Measurements from ENCODE around the gene FOXQ1. TPM values are rescaled to one million over a fixed set of nuclear protein-coding genes. Genes with fewer than 3 reads are reported as not detected.

The FOXQ1 gene
- total and polyA plus RNA-seq, 9 of the 15 experiments (the other 6 are each of a cell fraction or from before 2014, with no cell fraction given) = not detected

GRCh38 chr6:1295420-1295819 lies 16.5 kb upstream of the FOXQ1 start:
- Histone ChIP-seq H4K20me1 (replicated peaks; ENCODE audit: control insufficient read depth, insufficient read depth, low read length) (no peaks in the 10 kb centered on the region), H3K9ac (ENCODE audit: insufficient read depth in 1 of 2, low read depth in 2 of 2, low read length in 2 of 2) (no peak overlapping the region), H3K4me1 (replicated peaks in 1 of 2; ENCODE audit: control insufficient read depth in 2 of 2, insufficient read depth in 2 of 2, low read length in 2 of 2) (no peaks in the 10 kb centered on the region), H3K79me2 (ENCODE audit: control insufficient read depth, insufficient read depth, low read length) (no peaks in the 10 kb centered on the region), H2AFZ (ENCODE audit: low read depth, low read length) (no peak overlapping the region), H3K27ac (ENCODE audit: extremely low read depth, low read depth, low read length) (no peak overlapping the region), H3K4me3 (no peak overlapping the region), H3K27me3 (ENCODE audit: control insufficient read depth in 2 of 2, insufficient read depth in 2 of 2, low read length in 2 of 2) (no peaks in the 10 kb centered on the region), H3K9me3 (replicated peaks; ENCODE audit: control insufficient read depth, insufficient read depth, low read depth, low read length) (no peaks in the 10 kb centered on the region), H3K36me3 (ENCODE audit: control insufficient read depth, insufficient read depth, low read length) (no peaks in the 10 kb centered on the region), H3K9me1 (ENCODE audit: control insufficient read depth, insufficient read depth, low read length) (no peaks in the 10 kb centered on the region), H3K4me2 (ENCODE audit: insufficient read depth, low read length) (no peak overlapping the region)
- 0% methylated on average over 3 of the region's 3 CpGs for WGBS (ENCODE audit: insufficient coverage, low coverage, missing lambda C conversion rate)
- BruUV-seq (replicated peaks) = no TSS peak
- ChIA-PET CTCF (ENCODE audit: low intra/inter-chr PET ratio) (no interaction called here), POLR2A (no interaction called here)
- ATAC-seq (no peak), FAIRE-seq (no peak), DNase-seq (ENCODE audit: extremely low read depth in 1 of 4, low spot score in 3 of 4) (no peak)
- intact Hi-C loops (cut with micrococcal nuclease) (no loop called here), in situ Hi-C loops (cut with MboI) (no loop called here)
- TF ChIP-seq HDAC1 (IDR thresholded peaks at IDR 0.05) = no peak
- TF ChIP-seq STAT5B (CRISPR knock-in tag; IDR thresholded peaks at IDR 0.05) = no peak
- TF ChIP-seq DPF2 (IDR thresholded peaks at IDR 0.05) = no peak
- TF ChIP-seq U2AF1 (optimal IDR thresholded peaks at IDR 0.05; ENCODE audit: low read depth, low read length) = no peak
- no peak for TF ChIP-seq SRF (CRISPR knock-in tag; IDR thresholded peaks at IDR 0.05)
- no peak for TF ChIP-seq THAP7 (CRISPR knock-in tag; IDR thresholded peaks at IDR 0.05)
- TF ChIP-seq SRSF9 (IDR thresholded peaks at IDR 0.05; ENCODE audit: borderline replicate concordance, low read depth, low read length) = no peak
- TF ChIP-seq GTF2F1 (IDR thresholded peaks at IDR 0.05; ENCODE audit: low read depth, low read length) = no peak
- TF ChIP-seq CREB3L1 (IDR thresholded peaks at IDR 0.05; ENCODE audit: borderline replicate concordance, low read depth) = no peak
- TF ChIP-seq SIX5 (IDR thresholded peaks at IDR 0.05; ENCODE audit: borderline replicate concordance in 1 of 2, insufficient read depth in 1 of 2, low read depth in 1 of 2, low read length in 2 of 2) = no peak
- no peak for TF ChIP-seq CUX1 (CRISPR knock-in tag; IDR thresholded peaks at IDR 0.05)
- no peak for TF ChIP-seq ZNF347 (CRISPR knock-in tag; IDR thresholded peaks at IDR 0.05; ENCODE audit: low read depth)
- no peak for TF ChIP-seq PHF20 (IDR thresholded peaks at IDR 0.05; ENCODE audit: partially characterized antibody)
- TF ChIP-seq U2AF2 (optimal IDR thresholded peaks at IDR 0.05; ENCODE audit: low read depth, low read length) = no peak

Data from K562 (cell line).